ENCODE results near the gene C3orf20. TPM values are rescaled to one million over a fixed set of nuclear protein-coding genes. Genes with fewer than 3 reads are reported as not detected.
A peak's percentile ranks its signal among the peaks of the same experiment; 100 is the strongest.

Gene C3orf20
- not detected in 2 replicates for total RNA-seq (2014; rRNA removed; shearing (Covaris generic); ENCODE audit: low replicate concordance)

DNA sequence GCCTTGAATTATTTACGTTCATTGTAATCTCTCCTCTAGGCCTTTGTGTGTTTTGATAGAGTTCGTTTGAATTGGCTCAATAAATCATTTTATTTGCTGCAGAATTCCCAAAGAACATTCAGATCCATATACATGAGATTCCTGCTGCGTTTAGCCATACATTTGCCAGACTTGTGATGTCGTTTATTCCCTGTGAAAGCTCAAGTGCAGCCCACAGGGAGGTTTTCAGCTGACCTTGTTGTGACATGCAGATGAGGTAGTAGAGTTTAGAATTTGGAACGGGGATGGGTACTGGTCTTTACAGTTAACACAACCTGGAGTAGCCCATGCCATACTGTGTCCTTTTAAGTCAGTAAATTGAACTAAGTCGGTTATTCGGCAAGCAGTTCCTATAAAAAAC lies at the start of gene C3orf20:
Gene C3orf20, plus strand, starts transcription at position 301 of the 400 bp plus-strand sequence. CDS start 7,573 bp downstream, outside the sequence.
- no peak for DNase-seq (ENCODE audit: low read depth)
- in situ Hi-C loops (cut with HindIII; ENCODE audit: low pct_unique_long_range_greater_than_20kb, low sequenced_read_pairs), result no loop called here

DNA sequence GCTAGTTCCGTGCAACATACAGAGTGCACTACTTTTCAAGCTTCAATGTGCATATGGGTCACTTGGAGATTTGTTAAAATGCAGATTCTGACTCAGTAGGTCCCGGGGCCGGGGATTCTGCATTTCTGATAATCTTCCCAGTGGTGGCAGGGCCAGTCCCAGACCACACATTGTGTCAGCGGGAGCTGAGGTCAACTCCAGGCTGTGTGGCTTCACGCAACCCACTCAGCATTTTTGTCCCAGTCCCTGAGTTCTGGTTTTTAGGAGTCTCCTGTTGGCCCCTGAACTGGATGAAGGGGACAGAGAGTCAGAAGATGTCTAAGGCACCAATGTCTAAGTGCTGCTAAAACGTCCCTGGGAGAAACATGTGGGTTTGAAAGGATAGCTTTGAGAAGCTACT lies 49.5 kb upstream of the C3orf20 start:
- DNase-seq (ENCODE audit: low read depth), result no peak
- in situ Hi-C loops (cut with HindIII; ENCODE audit: low pct_unique_long_range_greater_than_20kb, low sequenced_read_pairs), result no loop called here

DNA sequence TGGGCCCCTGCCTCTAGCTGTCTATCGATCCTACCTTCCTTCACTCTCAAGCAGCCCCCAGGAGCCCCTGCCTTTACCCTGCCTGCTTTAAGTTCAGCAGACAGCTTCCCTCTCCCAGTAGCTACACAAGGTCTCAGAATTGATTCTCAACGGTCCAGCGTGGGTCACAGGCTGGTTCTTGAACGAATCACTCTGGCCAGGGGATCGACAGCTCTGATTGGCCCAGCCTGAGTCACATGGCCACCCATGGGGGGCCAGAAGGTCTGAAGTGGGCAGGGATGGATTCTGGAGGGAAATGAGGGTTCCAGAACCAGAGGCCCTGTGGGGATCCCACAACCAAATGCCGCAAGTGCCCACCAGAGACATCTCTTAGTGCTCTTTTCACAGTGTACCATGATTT lies 47.1 kb upstream of the C3orf20 start:
- in situ Hi-C loops (cut with HindIII; ENCODE audit: low pct_unique_long_range_greater_than_20kb, low sequenced_read_pairs), result no loop called here
- no peak for DNase-seq (ENCODE audit: low read depth)

DNA sequence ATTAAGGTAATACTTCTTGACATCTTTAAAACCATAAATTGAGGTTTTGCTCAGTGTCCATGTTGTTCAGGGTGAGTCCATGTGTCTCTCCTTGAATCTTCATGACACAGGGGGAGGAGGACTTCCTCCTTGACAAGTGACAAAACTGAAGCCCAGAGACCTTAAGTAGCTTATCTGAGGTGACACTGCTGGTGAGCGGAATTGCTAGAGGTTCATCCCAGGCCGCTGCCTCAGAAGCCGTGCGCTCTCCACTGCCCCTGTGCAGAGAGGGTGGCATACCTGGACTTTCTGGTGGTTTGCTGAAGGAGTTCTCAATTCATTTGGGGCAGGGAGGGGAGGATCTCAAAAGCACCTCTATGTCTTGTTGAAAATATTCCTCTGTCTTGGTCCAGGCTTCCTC lies 46.5 kb upstream of the C3orf20 start:
- in situ Hi-C loops (cut with HindIII; ENCODE audit: low pct_unique_long_range_greater_than_20kb, low sequenced_read_pairs), result no loop called here
- DNase-seq (ENCODE audit: low read depth), result no peak

DNA sequence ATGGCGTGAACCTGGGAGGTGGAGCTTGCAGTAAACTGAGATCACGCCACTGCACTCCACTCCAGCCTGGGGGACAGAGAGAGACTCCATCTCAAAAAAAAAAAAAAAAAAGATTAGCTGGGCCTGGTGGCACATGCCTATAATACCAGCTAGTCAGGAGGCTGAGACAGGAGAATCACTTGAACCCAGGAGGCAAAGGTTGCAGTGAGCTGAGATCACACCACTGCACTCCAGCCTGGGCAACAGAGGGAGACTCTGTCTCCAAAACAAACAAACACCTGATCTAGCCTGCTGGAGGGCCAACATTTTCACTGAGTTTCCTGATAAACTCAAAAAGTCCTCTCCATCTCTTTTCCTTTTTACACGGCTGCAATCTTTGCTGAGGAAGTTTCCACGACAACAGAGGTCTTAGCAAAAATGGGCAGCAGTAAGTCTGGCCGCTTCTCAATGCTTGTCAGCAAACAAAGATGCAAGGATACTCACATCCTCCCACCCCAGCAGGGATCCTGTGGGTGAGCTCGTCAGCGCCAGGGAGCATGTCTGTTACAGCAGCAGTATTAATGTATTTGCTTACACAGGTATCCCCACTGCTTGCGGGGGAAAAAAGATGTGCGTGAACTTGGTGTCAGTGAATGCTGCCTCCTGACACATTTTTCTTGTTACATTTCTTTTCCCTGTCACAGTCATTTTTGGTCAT lies 44.4 kb upstream of the C3orf20 start:
- in situ Hi-C loops (cut with HindIII; ENCODE audit: low pct_unique_long_range_greater_than_20kb, low sequenced_read_pairs), result no loop called here
- no peak for DNase-seq (ENCODE audit: low read depth)

DNA sequence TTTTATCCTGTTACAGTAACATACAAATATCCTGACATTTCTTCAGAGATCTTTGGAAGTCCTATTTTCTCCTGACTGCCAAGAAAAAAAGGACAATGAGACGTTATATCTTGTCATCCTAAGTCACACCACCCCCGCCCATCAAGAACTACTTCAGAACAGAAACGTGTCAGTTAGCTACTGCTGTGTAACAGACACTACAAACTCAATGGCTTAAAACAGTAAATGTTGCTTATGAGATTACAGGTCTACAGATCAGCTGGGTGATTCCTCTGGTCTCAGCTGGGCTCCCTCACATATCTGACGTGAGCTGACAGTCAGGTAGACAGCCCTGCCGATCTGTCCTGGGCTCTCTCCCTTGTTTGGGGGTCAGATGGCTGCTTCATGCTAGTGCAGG lies 43.8 kb upstream of the C3orf20 start:
- no peak for DNase-seq (ENCODE audit: low read depth)
- in situ Hi-C loops (cut with HindIII; ENCODE audit: low pct_unique_long_range_greater_than_20kb, low sequenced_read_pairs), result no loop called here

DNA sequence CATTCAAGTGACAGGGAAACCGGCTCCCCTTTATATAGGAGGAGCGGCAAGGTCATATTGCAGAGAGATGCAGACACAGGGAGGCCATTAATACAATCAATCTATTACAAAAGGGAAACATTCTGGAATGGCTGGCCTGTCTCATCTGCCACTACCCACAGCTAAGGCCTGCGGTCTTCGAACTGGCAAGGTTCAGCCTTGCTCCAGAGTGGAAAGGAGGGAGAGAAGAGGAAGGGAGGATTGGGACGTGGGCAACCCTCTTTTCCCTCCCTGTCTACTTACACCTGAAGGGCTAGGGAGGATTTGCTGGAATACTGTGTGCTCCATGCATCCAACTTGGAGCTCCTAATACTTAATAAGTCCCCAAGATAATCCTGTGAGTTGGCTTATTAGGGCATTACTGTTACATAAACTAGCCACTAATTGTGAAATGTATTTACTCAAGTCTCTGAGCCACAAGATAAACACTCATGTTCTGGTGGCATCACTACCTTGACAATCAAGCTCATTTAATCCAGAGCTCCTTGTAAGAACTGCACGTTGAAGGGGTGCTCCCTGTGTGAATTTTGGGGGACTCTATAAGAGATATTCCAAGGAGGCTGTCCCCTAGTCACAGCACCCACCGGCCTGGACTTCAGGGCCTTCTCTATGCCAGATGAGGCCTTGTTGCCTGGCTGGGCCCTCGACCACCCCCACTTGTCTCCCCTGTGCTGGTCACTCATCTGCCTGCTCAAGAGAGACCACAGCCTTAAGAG lies 43.1 kb upstream of the C3orf20 start:
- DNase-seq (ENCODE audit: low read depth), result no peak
- in situ Hi-C loops (cut with HindIII; ENCODE audit: low pct_unique_long_range_greater_than_20kb, low sequenced_read_pairs), result no loop called here

DNA sequence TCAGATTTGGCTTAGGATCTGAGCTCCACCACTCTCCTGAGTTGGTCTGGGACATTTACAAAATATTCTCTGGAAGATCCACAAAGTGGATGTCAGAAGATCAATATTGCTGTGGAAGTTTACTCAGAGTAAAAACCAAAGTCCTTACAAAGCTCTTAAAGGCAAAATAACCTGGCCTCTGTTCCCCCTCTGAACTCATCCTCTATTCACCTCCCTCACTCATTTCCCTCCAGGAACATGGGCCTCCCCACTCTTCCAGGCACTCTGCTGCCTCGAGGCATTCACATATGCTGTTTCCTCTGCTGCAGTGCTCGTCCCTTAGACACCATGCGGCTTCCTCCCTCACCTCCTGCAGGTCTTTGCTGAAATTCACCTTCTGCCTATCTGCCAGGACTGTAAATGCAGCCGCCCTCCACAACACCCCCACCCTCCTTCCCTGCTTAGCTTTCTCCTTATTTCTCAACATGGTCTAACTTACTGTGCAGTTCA lies 42.5 kb upstream of the C3orf20 start:
- DNase-seq (ENCODE audit: low read depth), result no peak
- in situ Hi-C loops (cut with HindIII; ENCODE audit: low pct_unique_long_range_greater_than_20kb, low sequenced_read_pairs), result no loop called here

- no peak for DNase-seq (ENCODE audit: low read depth)
- in situ Hi-C loops (cut with HindIII; ENCODE audit: low pct_unique_long_range_greater_than_20kb, low sequenced_read_pairs), result no loop called here
These were observed 41.5 kb upstream of the C3orf20 start for GRCh38 chr3:14633417-14633816.

- in situ Hi-C loops (cut with HindIII; ENCODE audit: low pct_unique_long_range_greater_than_20kb, low sequenced_read_pairs), result no loop called here
These were observed 41.0 kb upstream of the C3orf20 start for GRCh38 chr3:14633819-14634424.

GRCh38 chr3:14634763-14635400 lies 40.1 kb upstream of the C3orf20 start:
- in situ Hi-C loops (cut with HindIII; ENCODE audit: low pct_unique_long_range_greater_than_20kb, low sequenced_read_pairs), result no loop called here
- DNase-seq (ENCODE audit: low read depth), result no peak

More at GRCh38 chr3:14633819-14634424, 41.0 kb upstream of the C3orf20 start:
- no peak for DNase-seq (ENCODE audit: low read depth)

DNA sequence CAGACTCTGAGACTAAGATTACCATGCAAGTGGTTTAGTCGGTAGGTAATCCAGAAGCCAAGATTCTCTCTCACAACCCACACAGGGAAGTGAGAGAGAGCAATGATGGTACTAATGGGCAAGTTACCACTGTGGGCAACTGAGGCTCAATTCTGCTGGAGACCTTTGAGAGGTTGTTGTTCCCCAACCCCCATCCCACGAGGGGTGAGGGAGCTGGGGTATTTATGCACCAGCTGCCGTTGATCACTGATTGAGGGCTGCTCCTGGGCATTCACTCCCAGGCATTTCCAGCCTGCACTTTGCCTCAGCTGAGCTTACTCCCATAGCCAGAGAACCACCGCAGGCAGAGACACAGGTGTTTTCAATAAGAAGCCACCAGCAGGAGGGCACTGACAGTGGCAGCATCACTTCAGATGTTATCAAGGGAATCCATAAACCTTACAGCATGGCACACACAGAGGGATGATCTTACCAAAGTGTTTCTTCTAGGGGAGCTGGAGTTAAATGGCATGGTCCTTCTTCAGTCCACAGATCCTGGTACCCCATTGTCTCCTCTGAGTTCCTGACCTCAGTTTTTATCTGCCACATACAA lies 38.3 kb upstream of the C3orf20 start:
- no peak for DNase-seq (ENCODE audit: low read depth)
- in situ Hi-C loops (cut with HindIII; ENCODE audit: low pct_unique_long_range_greater_than_20kb, low sequenced_read_pairs), result no loop called here

DNA sequence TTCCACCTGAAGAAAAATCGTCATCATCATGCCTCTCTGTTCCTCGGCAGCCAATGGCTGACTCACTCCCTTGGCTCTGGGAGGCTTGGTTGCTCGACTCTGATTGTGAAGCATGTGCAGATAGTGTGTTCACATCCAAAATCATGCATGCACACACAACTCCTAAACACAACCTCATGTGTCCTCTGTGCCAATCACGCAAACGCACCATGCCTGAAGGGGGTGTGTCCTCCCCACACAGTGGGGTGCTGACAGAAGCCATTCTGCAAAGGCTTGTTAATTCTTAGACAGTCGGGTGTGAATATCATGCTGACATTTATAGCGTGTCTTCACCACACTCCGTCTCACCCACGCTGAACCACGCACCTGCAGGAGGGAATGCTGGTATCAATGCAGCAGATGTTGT lies 34.8 kb upstream of the C3orf20 start:
- peak; percentile 22 for DNase-seq (ENCODE audit: low read depth)
- in situ Hi-C loops (cut with HindIII; ENCODE audit: low pct_unique_long_range_greater_than_20kb, low sequenced_read_pairs), result no loop called here

- in situ Hi-C loops (cut with HindIII; ENCODE audit: low pct_unique_long_range_greater_than_20kb, low sequenced_read_pairs), result no loop called here
- DNase-seq (ENCODE audit: low read depth), result peak; percentile 15
These were observed 34.2 kb upstream of the C3orf20 start for GRCh38 chr3:14640734-14641133.

DNA sequence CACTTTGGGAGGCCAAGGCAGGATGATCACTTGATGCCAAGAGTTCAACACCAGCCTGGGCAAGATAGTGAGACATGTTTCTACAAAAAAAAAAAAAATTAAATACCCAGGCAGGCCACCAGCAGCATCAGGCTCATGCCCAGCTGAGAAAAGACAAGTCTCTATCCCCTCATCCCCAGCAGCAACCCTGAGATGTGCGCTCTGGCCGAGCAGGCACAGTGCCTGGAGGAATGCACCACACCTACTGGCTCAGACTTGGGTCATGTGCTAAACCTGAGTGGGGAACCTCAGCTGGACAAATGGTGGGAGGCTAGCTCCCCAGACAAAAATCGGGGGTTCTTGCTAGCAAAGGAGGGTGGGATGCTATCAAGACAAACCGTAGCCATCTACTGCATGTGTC lies 33.6 kb upstream of the C3orf20 start:
- in situ Hi-C loops (cut with HindIII; ENCODE audit: low pct_unique_long_range_greater_than_20kb, low sequenced_read_pairs), result no loop called here
- peak; percentile 8 for DNase-seq (ENCODE audit: low read depth)

DNA sequence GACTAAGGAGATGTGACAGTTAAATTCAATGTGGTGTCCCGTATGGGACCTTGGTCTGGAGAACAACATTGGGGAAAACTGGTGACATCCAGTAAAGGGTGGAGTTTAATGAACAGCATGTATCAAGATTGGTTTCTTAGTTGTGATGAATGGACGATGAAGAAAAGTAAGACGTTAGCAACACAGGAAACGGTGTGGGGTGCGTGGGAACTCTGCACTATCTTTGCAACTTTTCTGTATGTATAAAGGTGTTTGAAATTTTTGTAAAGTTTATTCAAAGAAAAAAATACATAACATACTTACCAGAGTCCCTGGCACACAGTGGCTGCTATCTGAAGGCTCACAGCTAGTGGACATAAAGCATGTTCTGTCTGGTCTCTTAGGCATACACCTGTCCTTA lies 29.5 kb upstream of the C3orf20 start:
- DNase-seq (ENCODE audit: low read depth), result no peak
- in situ Hi-C loops (cut with HindIII; ENCODE audit: low pct_unique_long_range_greater_than_20kb, low sequenced_read_pairs), result no loop called here

- DNase-seq (ENCODE audit: low read depth), result no peak
- in situ Hi-C loops (cut with HindIII; ENCODE audit: low pct_unique_long_range_greater_than_20kb, low sequenced_read_pairs), result no loop called here
These were observed 28.8 kb upstream of the C3orf20 start for GRCh38 chr3:14646131-14646573.
